Activated CD4-positive, alpha-beta T cell treated with anti-CD3 and anti-CD28 coated beads, Interleukin-2, amount 10 ng/mL, durations not matched to agents 24 days and 14 days (primary cell): ENCODE results near the gene ZPR1. TPM values are rescaled to one million over a fixed set of nuclear protein-coding genes. Genes with fewer than 3 reads are reported as not detected.

Experiments
- DNase-seq: peaks from one replicate; pipeline ENCODE4 v3.0.0; 2022
- H3K27ac Mint-ChIP-seq: one replicate; pipeline ENCODE4 v1.8.0; 2022; ENCODE audit warnings: mild to moderate bottlenecking, mixed read lengths
- H3K27me3 Mint-ChIP-seq: one replicate; pipeline ENCODE4 v1.8.0; 2022; ENCODE audit warnings: mixed read lengths
- H3K36me3 Mint-ChIP-seq: one replicate; pipeline ENCODE4 v1.8.0; 2022; ENCODE audit warnings: low read depth, mild to moderate bottlenecking, mixed read lengths
- H3K4me1 Mint-ChIP-seq: one replicate; pipeline ENCODE4 v1.8.0; 2021; ENCODE audit warnings: mixed read lengths
- H3K4me3 Mint-ChIP-seq: one replicate; pipeline ENCODE4 v1.8.0; 2022; ENCODE audit warnings: mild to moderate bottlenecking, moderate library complexity, mixed read lengths
- H3K9me3 Mint-ChIP-seq: one replicate; pipeline ENCODE4 v1.8.0; 2021; ENCODE audit warnings: mixed read lengths
- intact Hi-C: fragments of 100-400 bp; cut with micrococcal nuclease; formaldehyde crosslinking; loops from one replicate; pipeline ENCODE4 v1.15.1; 2023
- total RNA-seq: library from RNA; stranded (reverse); gene quantifications from 2 replicates; pipeline ENCODE4 v1.2.3, GENCODE V29; 2022

ZPR1 gene
- total RNA-seq, 1 donor from 2014 or later = 106 TPM

- H3K4me3 Mint-ChIP-seq = no peak overlapping the region
- no peaks in the 10 kb centered on the region for H3K36me3 Mint-ChIP-seq
- no peak for DNase-seq
- intact Hi-C loops = no loop called here
- no peaks in the 10 kb centered on the region for H3K4me1 Mint-ChIP-seq
- no peaks in the 10 kb centered on the region for H3K9me3 Mint-ChIP-seq
- H3K27me3 Mint-ChIP-seq = peaks cover 4% of the 10 kb centered on the region
- no peak overlapping the region for H3K27ac Mint-ChIP-seq
Measured at GRCh38 chr11:116828632-116829524, 41.1 kb upstream of the ZPR1 start.

- Mint-ChIP-seq H3K27me3 (no peaks in the 10 kb centered on the region), H3K27ac (no peak overlapping the region), H3K9me3 (no peaks in the 10 kb centered on the region), H3K4me3 (no peak overlapping the region), H3K4me1 (no peaks in the 10 kb centered on the region), H3K36me3 (no peaks in the 10 kb centered on the region)
- intact Hi-C loops = no loop called here
- no peak for DNase-seq
Measured at GRCh38 chr11:116827461-116827860, 39.6 kb upstream of the ZPR1 start.

- Mint-ChIP-seq H3K27me3 (no peaks in the 10 kb centered on the region), H3K27ac (no peak overlapping the region), H3K4me3 (no peak overlapping the region), H3K4me1 (no peaks in the 10 kb centered on the region), H3K9me3 (no peaks in the 10 kb centered on the region), H3K36me3 (no peaks in the 10 kb centered on the region)
- DNase-seq = no peak
- intact Hi-C loops = no loop called here
Measured at GRCh38 chr11:116826751-116827431, 39.1 kb upstream of the ZPR1 start.

- Mint-ChIP-seq H3K36me3 (no peaks in the 10 kb centered on the region), H3K4me3 (no peak overlapping the region), H3K4me1 (no peaks in the 10 kb centered on the region), H3K9me3 (no peaks in the 10 kb centered on the region), H3K27ac (no peak overlapping the region), H3K27me3 (no peaks in the 10 kb centered on the region)
- intact Hi-C loops = no loop called here
- DNase-seq = no peak
Measured at GRCh38 chr11:116825854-116826750, 38.3 kb upstream of the ZPR1 start.

GRCh38 chr11:116825434-116825833 lies 37.6 kb upstream of the ZPR1 start:
- Mint-ChIP-seq H3K9me3 (no peaks in the 10 kb centered on the region), H3K36me3 (no peaks in the 10 kb centered on the region), H3K4me3 (no peak overlapping the region), H3K27me3 (no peaks in the 10 kb centered on the region), H3K4me1 (no peaks in the 10 kb centered on the region), H3K27ac (no peak overlapping the region)
- no peak for DNase-seq
- intact Hi-C loops = no loop called here

GRCh38 chr11:116823031-116823843 lies 35.4 kb upstream of the ZPR1 start, which contains the start of gene APOA4:
TSS of gene APOA4 (minus strand) at chr11:116823304. CDS start at chr11:116823191, 113 bp downstream.
- Mint-ChIP-seq H3K36me3 (no peaks in the 10 kb centered on the region), H3K4me3 (no peak within 1 kb of the TSS), H3K27me3 (no peaks in the 10 kb centered on the region), H3K9me3 (no peaks in the 10 kb centered on the region), H3K4me1 (no peaks in the 10 kb centered on the region), H3K27ac (no peak within 1 kb of the TSS)
- DNase-seq = no peak
- intact Hi-C loops = no loop called here

- Mint-ChIP-seq H3K4me3 (no peak overlapping the region), H3K27me3 (no peaks in the 10 kb centered on the region), H3K9me3 (no peaks in the 10 kb centered on the region), H3K36me3 (no peaks in the 10 kb centered on the region), H3K27ac (no peak overlapping the region), H3K4me1 (no peaks in the 10 kb centered on the region)
- intact Hi-C loops = no loop called here
- DNase-seq = no peak
Measured at GRCh38 chr11:116822575-116822974, 34.8 kb upstream of the ZPR1 start.

GRCh38 chr11:116821050-116821918 lies 33.5 kb upstream of the ZPR1 start:
- no peaks in the 10 kb centered on the region for H3K27me3 Mint-ChIP-seq
- no peaks in the 10 kb centered on the region for H3K9me3 Mint-ChIP-seq
- no peaks in the 10 kb centered on the region for H3K4me1 Mint-ChIP-seq
- no peak overlapping the region for H3K4me3 Mint-ChIP-seq
- H3K27ac Mint-ChIP-seq = no peak overlapping the region
- intact Hi-C loops = no loop called here
- peak; percentile 50 for DNase-seq
- H3K36me3 Mint-ChIP-seq = no peaks in the 10 kb centered on the region

- Mint-ChIP-seq H3K4me1 (no peaks in the 10 kb centered on the region), H3K4me3 (no peak overlapping the region), H3K27me3 (no peaks in the 10 kb centered on the region), H3K27ac (no peak overlapping the region), H3K36me3 (no peaks in the 10 kb centered on the region), H3K9me3 (no peaks in the 10 kb centered on the region)
- DNase-seq = no peak
- intact Hi-C loops = no loop called here
Measured at GRCh38 chr11:116819049-116819448, 31.2 kb upstream of the ZPR1 start.

GRCh38 chr11:116814502-116814901 lies 26.7 kb upstream of the ZPR1 start:
- H3K27ac Mint-ChIP-seq = no peak overlapping the region
- no peaks in the 10 kb centered on the region for H3K9me3 Mint-ChIP-seq

GRCh38 chr11:116813781-116814471 lies 26.1 kb upstream of the ZPR1 start:
- peaks cover 9% of the 10 kb centered on the region for H3K27me3 Mint-ChIP-seq
- no peak overlapping the region for H3K27ac Mint-ChIP-seq
- no peak overlapping the region for H3K4me3 Mint-ChIP-seq
- no peaks in the 10 kb centered on the region for H3K9me3 Mint-ChIP-seq
- no peaks in the 10 kb centered on the region for H3K36me3 Mint-ChIP-seq
- no peaks in the 10 kb centered on the region for H3K4me1 Mint-ChIP-seq
- peak; percentile 55 for DNase-seq
- intact Hi-C loops = no loop called here

More at GRCh38 chr11:116814502-116814901, 26.7 kb upstream of the ZPR1 start:
- H3K4me1 Mint-ChIP-seq = no peaks in the 10 kb centered on the region
- intact Hi-C loops = no loop called here
- peaks cover 6% of the 10 kb centered on the region for H3K27me3 Mint-ChIP-seq
- no peak for DNase-seq
- no peak overlapping the region for H3K4me3 Mint-ChIP-seq
- H3K36me3 Mint-ChIP-seq = no peaks in the 10 kb centered on the region

- Mint-ChIP-seq H3K9me3 (no peaks in the 10 kb centered on the region), H3K4me1 (no peaks in the 10 kb centered on the region), H3K4me3 (no peak overlapping the region), H3K27ac (no peak overlapping the region), H3K36me3 (no peaks in the 10 kb centered on the region), H3K27me3 (peaks cover 9% of the 10 kb centered on the region)
- DNase-seq = peak; percentile 54
- intact Hi-C loops = no loop called here
Measured at GRCh38 chr11:116813170-116813569, 25.3 kb upstream of the ZPR1 start.
